Progenitor cell of endocrine pancreas (in vitro differentiated cells): Measurements from ENCODE around the gene SLC27A1. TPM values are rescaled to one million over a fixed set of nuclear protein-coding genes. Genes with fewer than 3 reads are reported as not detected.

Experiments used
- DNase-seq: peaks from one replicate; pipeline ENCODE4 v3.0.0; 2021; ENCODE audit warnings: low spot score; ENCODE audit not compliant: unreplicated experiment
- H3K27ac Mint-ChIP-seq: 2 replicates; pipeline ENCODE4 v1.8.0; 2021; ENCODE audit warnings: mild to moderate bottlenecking, moderate library complexity, mixed read lengths
- H3K27me3 Mint-ChIP-seq: 2 replicates; pipeline ENCODE4 v1.8.0; 2021; ENCODE audit warnings: mixed read lengths
- H3K36me3 Mint-ChIP-seq: 2 replicates; pipeline ENCODE4 v1.8.0; 2022; ENCODE audit warnings: mixed read lengths; ENCODE audit not compliant: insufficient read depth
- H3K4me1 Mint-ChIP-seq: 2 replicates; pipeline ENCODE4 v1.8.0; 2021; ENCODE audit warnings: low read depth, mixed read lengths
- H3K4me3 Mint-ChIP-seq: 2 replicates; pipeline ENCODE4 v1.8.0; 2021; ENCODE audit warnings: low read depth, mild to moderate bottlenecking, moderate library complexity, mixed read lengths
- H3K9me3 Mint-ChIP-seq: 2 replicates; pipeline ENCODE4 v1.8.0; 2021; ENCODE audit warnings: low read depth, mixed read lengths
- total RNA-seq: library from RNA; stranded (reverse); gene quantifications from 2 replicates; pipeline ENCODE4 v1.2.1, GENCODE V29; 2021
- TF ChIP-seq, protein P1 (sequence below): fragments of 200-600 bp; sonication (generic); IDR thresholded peaks from one replicate; pipeline ENCODE4 v1.5.0; 2021; ENCODE audit warnings: antibody characterized with exemption, mild to moderate bottlenecking; ENCODE audit not compliant: unreplicated experiment

The SLC27A1 gene
- total RNA-seq, 1 donor from 2014 or later: 19.8 TPM

DNA sequence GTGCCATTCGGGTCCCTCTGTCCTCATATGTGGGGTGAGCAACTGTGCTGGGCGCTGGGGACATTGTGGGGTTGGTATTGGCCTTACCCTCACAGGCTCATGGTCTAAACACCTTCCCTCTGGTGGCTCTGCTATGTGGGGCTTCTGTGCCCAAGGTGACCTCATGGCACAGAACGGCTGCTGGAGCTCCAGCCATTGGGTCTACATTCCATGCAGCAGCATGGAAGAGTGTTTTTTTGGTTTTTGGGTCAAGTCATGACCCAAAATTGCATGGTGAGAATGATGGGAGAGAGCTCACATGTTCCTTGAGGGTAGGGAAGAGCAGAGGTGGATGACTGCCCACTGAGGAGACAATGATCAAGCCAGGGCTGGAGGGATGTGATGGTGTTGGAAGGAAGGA lies 58.3 kb downstream of the SLC27A1 start:
- no peaks in the 10 kb centered on the region for H3K27me3 Mint-ChIP-seq
- H3K4me3 Mint-ChIP-seq: no peak overlapping the region
- TF ChIP-seq, protein P1, sequence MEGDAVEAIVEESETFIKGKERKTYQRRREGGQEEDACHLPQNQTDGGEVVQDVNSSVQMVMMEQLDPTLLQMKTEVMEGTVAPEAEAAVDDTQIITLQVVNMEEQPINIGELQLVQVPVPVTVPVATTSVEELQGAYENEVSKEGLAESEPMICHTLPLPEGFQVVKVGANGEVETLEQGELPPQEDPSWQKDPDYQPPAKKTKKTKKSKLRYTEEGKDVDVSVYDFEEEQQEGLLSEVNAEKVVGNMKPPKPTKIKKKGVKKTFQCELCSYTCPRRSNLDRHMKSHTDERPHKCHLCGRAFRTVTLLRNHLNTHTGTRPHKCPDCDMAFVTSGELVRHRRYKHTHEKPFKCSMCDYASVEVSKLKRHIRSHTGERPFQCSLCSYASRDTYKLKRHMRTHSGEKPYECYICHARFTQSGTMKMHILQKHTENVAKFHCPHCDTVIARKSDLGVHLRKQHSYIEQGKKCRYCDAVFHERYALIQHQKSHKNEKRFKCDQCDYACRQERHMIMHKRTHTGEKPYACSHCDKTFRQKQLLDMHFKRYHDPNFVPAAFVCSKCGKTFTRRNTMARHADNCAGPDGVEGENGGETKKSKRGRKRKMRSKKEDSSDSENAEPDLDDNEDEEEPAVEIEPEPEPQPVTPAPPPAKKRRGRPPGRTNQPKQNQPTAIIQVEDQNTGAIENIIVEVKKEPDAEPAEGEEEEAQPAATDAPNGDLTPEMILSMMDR: no peak
- peaks cover 5% of the 10 kb centered on the region for H3K9me3 Mint-ChIP-seq
- no peak for DNase-seq
- H3K4me1 Mint-ChIP-seq: no peaks in the 10 kb centered on the region
- no peak overlapping the region for H3K27ac Mint-ChIP-seq
- H3K36me3 Mint-ChIP-seq: no peaks in the 10 kb centered on the region

DNA sequence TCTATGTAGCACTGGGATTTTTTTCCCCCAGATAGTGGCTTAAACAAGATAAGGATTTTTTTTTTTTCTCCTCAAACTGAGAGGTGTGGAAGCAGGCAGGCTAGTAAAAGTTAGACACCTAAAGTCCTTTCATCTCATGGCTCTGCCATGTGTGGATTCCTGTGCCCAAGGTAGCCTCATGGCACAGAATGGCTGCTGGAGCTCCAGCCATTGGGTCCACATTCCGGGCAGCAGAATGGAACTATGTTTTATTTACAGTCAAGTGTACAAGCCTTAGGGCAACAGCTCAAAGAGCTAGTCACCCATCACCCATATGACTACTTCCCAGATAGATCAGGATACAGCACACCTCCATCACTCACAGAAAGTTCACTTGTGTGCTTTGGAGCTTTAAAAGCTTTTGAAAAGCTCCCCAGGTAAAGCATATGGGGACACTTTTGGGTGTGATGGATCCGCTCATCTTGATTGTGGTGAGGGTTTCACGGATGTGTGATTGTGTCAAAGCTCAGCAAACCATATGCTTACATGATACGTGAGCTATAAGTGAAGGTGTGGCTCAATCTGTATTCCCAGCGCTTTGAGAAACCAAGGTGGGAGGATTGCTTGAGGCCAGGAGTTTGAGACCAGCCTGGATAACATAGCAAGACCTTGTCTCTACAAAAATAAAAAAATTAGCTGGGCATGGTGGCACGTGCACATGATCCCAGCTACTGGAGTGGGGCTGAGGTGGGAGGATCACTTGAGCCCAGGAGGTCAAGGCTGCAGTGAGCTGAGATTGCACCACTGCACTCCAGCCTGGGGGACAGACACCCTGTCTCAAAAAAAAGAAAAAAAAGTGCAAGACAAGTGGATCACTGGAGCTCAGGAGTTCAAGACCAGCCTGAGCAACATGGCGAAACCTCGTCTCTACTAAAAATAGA lies 59.2 kb downstream of the SLC27A1 start:
- Mint-ChIP-seq H3K27me3 (no peaks in the 10 kb centered on the region), H3K9me3 (peaks cover 5% of the 10 kb centered on the region), H3K4me1 (no peaks in the 10 kb centered on the region), H3K36me3 (no peaks in the 10 kb centered on the region), H3K27ac (no peak overlapping the region), H3K4me3 (no peak overlapping the region)
- no peak for DNase-seq
- TF ChIP-seq, protein P1: no peak

DNA sequence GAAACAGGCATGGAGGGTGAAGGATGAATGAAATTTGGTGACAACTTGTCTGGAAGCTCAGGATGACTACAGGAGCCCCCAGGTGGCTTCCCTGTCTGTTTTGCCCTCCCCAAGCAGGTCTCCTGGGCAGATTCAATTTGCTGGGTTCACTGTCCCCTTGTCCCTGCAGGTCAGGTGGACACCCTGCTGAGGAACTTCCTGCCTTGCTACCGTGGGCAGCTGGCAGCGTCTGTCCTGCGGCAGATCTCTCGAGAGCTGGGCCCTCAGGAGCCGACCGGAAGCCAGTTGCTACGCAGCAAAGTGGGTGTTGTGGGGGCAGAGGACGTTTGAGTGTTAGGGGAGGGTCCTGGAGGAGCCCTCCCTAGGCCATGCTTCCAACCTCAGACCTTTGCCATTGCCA lies 60.3 kb downstream of the SLC27A1 start:
- Mint-ChIP-seq H3K4me1 (no peaks in the 10 kb centered on the region), H3K27me3 (no peaks in the 10 kb centered on the region), H3K4me3 (no peak overlapping the region), H3K36me3 (no peaks in the 10 kb centered on the region), H3K27ac (no peak overlapping the region), H3K9me3 (peaks cover 5% of the 10 kb centered on the region)
- TF ChIP-seq, protein P1: no peak
- DNase-seq: no peak

DNA sequence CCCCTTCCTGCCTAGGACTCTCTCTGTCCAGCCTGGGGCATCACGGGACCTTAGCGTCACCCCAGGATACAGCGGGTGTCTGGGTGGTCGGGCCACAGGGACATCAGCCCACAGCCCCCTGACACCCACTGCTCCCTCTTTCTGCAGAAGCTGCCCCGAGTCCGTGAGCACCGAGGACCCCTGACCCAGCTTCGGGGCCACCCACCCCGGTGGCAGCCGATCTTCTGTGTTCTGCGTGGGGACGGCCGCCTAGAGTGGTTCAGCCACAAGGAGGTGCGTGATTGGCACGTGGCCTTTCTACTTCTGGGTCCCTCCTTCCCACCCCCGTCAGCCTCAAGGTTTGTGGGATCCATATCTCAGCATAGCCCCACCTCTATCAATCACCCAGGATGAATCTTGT lies 61.8 kb downstream of the SLC27A1 start:
- Mint-ChIP-seq H3K4me3 (no peak overlapping the region), H3K27me3 (peaks cover 10% of the 10 kb centered on the region), H3K36me3 (no peaks in the 10 kb centered on the region), H3K4me1 (no peaks in the 10 kb centered on the region), H3K9me3 (peaks cover 5% of the 10 kb centered on the region), H3K27ac (no peak overlapping the region)
- TF ChIP-seq, protein P1: no peak
- no peak for DNase-seq

DNA sequence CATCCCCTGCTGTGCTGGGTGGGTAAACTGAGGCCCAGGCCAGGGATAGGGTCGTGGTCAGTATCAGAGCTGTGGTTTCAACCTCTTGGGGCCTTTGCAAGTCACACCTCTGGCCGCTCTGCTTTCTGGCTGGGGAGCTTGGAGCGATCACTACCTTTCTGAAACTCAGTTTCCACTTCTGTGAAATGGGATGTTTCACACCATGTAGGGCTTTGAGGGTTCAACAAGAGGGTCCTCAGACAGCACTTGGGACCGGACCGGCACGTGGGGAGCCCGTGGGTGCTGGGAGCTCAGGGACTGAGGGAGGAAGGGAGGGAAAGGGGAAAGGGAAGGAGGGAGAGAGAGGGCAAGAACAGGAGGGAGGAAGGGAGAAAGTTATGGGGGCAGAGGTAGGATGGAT lies 62.2 kb downstream of the SLC27A1 start:
- Mint-ChIP-seq H3K4me3 (no peak overlapping the region), H3K27me3 (peaks cover 14% of the 10 kb centered on the region), H3K27ac (no peak overlapping the region), H3K36me3 (no peaks in the 10 kb centered on the region), H3K9me3 (peaks cover 5% of the 10 kb centered on the region), H3K4me1 (no peaks in the 10 kb centered on the region)
- DNase-seq: no peak
- TF ChIP-seq, protein P1: no peak
